H9 (cell line): ENCODE measurements around the gene RASGRP3. TPM values are rescaled to one million over a fixed set of nuclear protein-coding genes. Genes with fewer than 3 reads are reported as not detected.

ENCODE experiments used
- DNase-seq: peaks from one replicate; pipeline ENCODE4 v3.0.0-alpha.2; 2017
- H2AFZ ChIP-seq: one replicate; pipeline ENCODE4 v1.6.1; 2013; ENCODE audit warnings: mild to moderate bottlenecking, low read length, control low read depth, moderate library complexity
- H2AK5ac ChIP-seq: 2 replicates; pipeline ENCODE4 v1.6.1; 2013; ENCODE audit warnings: low read length, control low read depth, mixed read lengths; ENCODE audit not compliant: insufficient read length
- H2BK120ac ChIP-seq: one replicate; pipeline ENCODE4 v1.6.1; 2013; ENCODE audit warnings: low read depth, mild to moderate bottlenecking, low read length, control low read depth, inconsistent platforms; ENCODE audit not compliant: poor library complexity, severe bottlenecking
- H2BK12ac ChIP-seq: 2 replicates; pipeline ENCODE4 v1.6.1; 2013; ENCODE audit warnings: low read length, control low read depth, mixed read lengths, low read depth; ENCODE audit not compliant: insufficient read length
- H2BK15ac ChIP-seq: 2 replicates; pipeline ENCODE4 v1.6.1; 2013; ENCODE audit warnings: low read depth, low read length, control low read depth
- H2BK20ac ChIP-seq: one replicate; pipeline ENCODE4 v1.6.1; 2013; ENCODE audit warnings: low read depth, mild to moderate bottlenecking, low read length, control low read depth, inconsistent platforms; ENCODE audit not compliant: poor library complexity, severe bottlenecking
- H2BK5ac ChIP-seq: 2 replicates; pipeline ENCODE4 v1.6.1; 2013; ENCODE audit warnings: low read length, control low read depth, mixed read lengths; ENCODE audit not compliant: insufficient read length
- H3K14ac ChIP-seq: 2 replicates; pipeline ENCODE4 v1.6.1; 2013; ENCODE audit warnings: low read length, control low read depth; ENCODE audit not compliant: insufficient read depth
- H3K18ac ChIP-seq: 2 replicates; pipeline ENCODE4 v1.6.1; 2013; ENCODE audit warnings: low read depth, mild to moderate bottlenecking, mixed read lengths, low read length, control low read depth; ENCODE audit not compliant: insufficient read length
- H3K23ac ChIP-seq: 2 replicates; pipeline ENCODE4 v1.6.1; 2013; ENCODE audit warnings: low read length, control low read depth, mixed read lengths, low read depth; ENCODE audit not compliant: insufficient read length
- H3K23me2 ChIP-seq: 2 replicates; pipeline ENCODE4 v1.6.1; 2013; ENCODE audit warnings: low read depth, mild to moderate bottlenecking, mixed read lengths, low read length, control low read depth; ENCODE audit not compliant: insufficient read length, poor library complexity, severe bottlenecking
- H3K27ac ChIP-seq: 2 replicates; pipeline ENCODE4 v1.5.1; 2013; ENCODE audit warnings: low read length, control low read depth, mixed read lengths, low read depth; ENCODE audit not compliant: insufficient read length
- H3K27me3 ChIP-seq: 2 replicates; pipeline ENCODE4 v1.6.1; 2013; ENCODE audit warnings: low read length, control low read depth, inconsistent platforms; ENCODE audit not compliant: insufficient read depth
- H3K4ac ChIP-seq: 2 replicates; pipeline ENCODE4 v1.6.1; 2013; ENCODE audit warnings: low read depth, mild to moderate bottlenecking, control low read depth, inconsistent platforms, low read length, moderate library complexity
- H3K4me1 ChIP-seq: 2 replicates; pipeline ENCODE4 v1.6.1; 2013; ENCODE audit warnings: low read length, control low read depth, inconsistent platforms; ENCODE audit not compliant: insufficient read depth
- H3K4me2 ChIP-seq: 2 replicates; pipeline ENCODE4 v1.6.1; 2013; ENCODE audit warnings: low read length, control low read depth, mixed read lengths; ENCODE audit not compliant: insufficient read length, insufficient read depth
- H3K56ac ChIP-seq: 2 replicates; pipeline ENCODE4 v1.6.1; 2013; ENCODE audit warnings: low read depth, mild to moderate bottlenecking, mixed read lengths, low read length, control low read depth; ENCODE audit not compliant: insufficient read length
- H3K79me1 ChIP-seq: 2 replicates; pipeline ENCODE4 v1.6.1; 2013; ENCODE audit warnings: low read depth, mild to moderate bottlenecking, moderate library complexity, low read length, control low read depth, inconsistent platforms; ENCODE audit not compliant: insufficient read depth, poor library complexity, severe bottlenecking
- H3K79me2 ChIP-seq: 2 replicates; pipeline ENCODE4 v1.6.1; 2013; ENCODE audit warnings: low read length, control low read depth, inconsistent platforms; ENCODE audit not compliant: insufficient read depth
- H3K9ac ChIP-seq: 2 replicates; pipeline ENCODE4 v1.6.1; 2013; ENCODE audit warnings: low read length, control low read depth, mixed read lengths; ENCODE audit not compliant: insufficient read length; ENCODE audit errors: extremely low read depth
- H3K9me3 ChIP-seq: one replicate; pipeline ENCODE4 v1.6.1; 2013; ENCODE audit warnings: low read depth, low read length, inconsistent platforms; ENCODE audit not compliant: control insufficient read depth
- H3T11ph ChIP-seq: one replicate; pipeline ENCODE4 v1.6.1; 2013; ENCODE audit warnings: mild to moderate bottlenecking, low read length, control low read depth, inconsistent platforms
- H4K20me1 ChIP-seq: one replicate; pipeline ENCODE4 v1.6.1; 2013; ENCODE audit not compliant: control insufficient read depth, insufficient read length, insufficient read depth
- H4K5ac ChIP-seq: 2 replicates; pipeline ENCODE4 v1.6.1; 2013; ENCODE audit warnings: low read depth, mild to moderate bottlenecking, mixed read lengths, low read length, control low read depth; ENCODE audit not compliant: insufficient read length
- H4K8ac ChIP-seq: replicated peaks from 2 replicates; pipeline ENCODE4 v1.6.1; 2013; ENCODE audit warnings: low read length, control low read depth, mixed read lengths, low read depth; ENCODE audit not compliant: insufficient read length
- H4K91ac ChIP-seq: 2 replicates; pipeline ENCODE4 v1.6.1; 2013; ENCODE audit warnings: low read depth, mild to moderate bottlenecking, moderate library complexity, mixed read lengths, low read length, control low read depth; ENCODE audit not compliant: insufficient read length
- H3K27ac Mint-ChIP-seq, 3 experiments: 2 replicates in 2 of 3; 3 replicates in 1 of 3; pipeline ENCODE4 v1.8.0; 2020 to 2021; ENCODE audit warnings: mixed read lengths in 3 of 3, mild to moderate bottlenecking in 1 of 3, moderate library complexity in 1 of 3
- H3K27me3 Mint-ChIP-seq: 2 replicates; pipeline ENCODE4 v1.8.0; 2021; ENCODE audit warnings: low read depth, mild to moderate bottlenecking, moderate library complexity, mixed read lengths
- H3K36me3 Mint-ChIP-seq, 3 experiments: 2 replicates in 2 of 3; 3 replicates in 1 of 3; pipeline ENCODE4 v1.8.0; 2020 to 2021; ENCODE audit warnings: low read depth in 3 of 3, mixed read lengths in 3 of 3; ENCODE audit not compliant: insufficient read depth in 1 of 3
- H3K4me1 Mint-ChIP-seq, 2 experiments: 2 replicates each; pipeline ENCODE4 v1.8.0; 2020; ENCODE audit warnings: mixed read lengths in 2 of 2
- H3K4me3 Mint-ChIP-seq, 2 experiments: 2 replicates in 1 of 2; 3 replicates in 1 of 2; pipeline ENCODE4 v1.8.0; 2020 to 2021; ENCODE audit warnings: mild to moderate bottlenecking in 2 of 2, mixed read lengths in 2 of 2, moderate library complexity in 1 of 2
- H3K9me3 Mint-ChIP-seq, 2 experiments: 2 replicates in 1 of 2; 3 replicates in 1 of 2; pipeline ENCODE4 v1.8.0; 2020; ENCODE audit warnings: mild to moderate bottlenecking in 2 of 2, mixed read lengths in 2 of 2, moderate library complexity in 1 of 2
- CTCF ChIP-seq: fragments of 200-600 bp; sonication (generic); conservative IDR thresholded peaks from 3 replicates; pipeline ENCODE4 v1.8.0; 2021; ENCODE audit warnings: antibody characterized with exemption, mild to moderate bottlenecking
- WGBS: extraction: QIAGEN DNeasy Blood & Tissue Kit; methylation state at CpG from one replicate; pipeline ENCODE4 v1.1.7; 2013; ENCODE audit warnings: missing lambda C conversion rate, low lambda C conversion rate, mixed read lengths; ENCODE audit not compliant: insufficient read length; ENCODE audit errors: extremely low coverage; 5-methylcytosine and 5-hydroxymethylcytosine counted together
- total RNA-seq: library from RNA; stranded (reverse); gene quantifications from 2 replicates; pipeline ENCODE4 v1.2.1, GENCODE V29; 2021

The RASGRP3 gene
- total RNA-seq, 1 experiment from 2014 or later: not detected

DNA sequence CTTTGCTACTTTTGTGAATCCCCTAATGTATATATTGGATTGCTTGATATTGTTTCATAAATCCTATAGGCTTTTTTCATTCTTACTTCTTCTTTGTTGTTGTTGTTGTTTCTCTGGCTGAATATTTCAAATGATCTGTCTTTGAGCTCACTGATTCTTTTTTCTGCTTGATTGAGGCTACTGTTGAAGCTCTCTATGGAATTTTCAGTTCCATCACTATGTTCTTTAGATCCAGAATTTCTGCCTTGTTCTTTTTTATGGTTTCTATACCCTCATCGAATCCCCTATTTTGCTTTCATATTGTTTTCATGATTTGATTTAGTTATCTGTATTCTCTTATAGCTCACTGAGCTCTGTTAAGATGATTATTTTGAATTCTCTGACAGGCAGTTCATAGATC is 24.6 kb upstream of the RASGRP3 start:
- H3K23me2 ChIP-seq: no peaks in the 10 kb centered on the region
- no peak overlapping the region for H3K18ac ChIP-seq
- no CpG with 5 or more reads among the region's 1 CpG for WGBS
- Mint-ChIP-seq H3K27me3 (no peaks in the 10 kb centered on the region), H3K27ac (no peak overlapping the region), H3K4me1 (no peaks in the 10 kb centered on the region), H3K9me3 (peaks cover 2 to 7% of the 10 kb centered on the region in 2 experiments; a peak in 4 of 5 replicates), H3K36me3 (peaks cover 0 to 10% (median 0%) of the 10 kb centered on the region in 3 experiments; a peak in 2 of 7 replicates), H3K4me3 (no peak overlapping the region)
- no peak overlapping the region for H3K23ac ChIP-seq
- no peaks in the 10 kb centered on the region for H3K9me3 ChIP-seq
- no peaks in the 10 kb centered on the region for H4K20me1 ChIP-seq
- no peak overlapping the region for H2BK15ac ChIP-seq
- H3K9ac ChIP-seq: no peak overlapping the region
- H3T11ph ChIP-seq: no peak overlapping the region
- H3K56ac ChIP-seq: no peak overlapping the region
- H2BK120ac ChIP-seq: no peak overlapping the region
- H3K14ac ChIP-seq: no peak overlapping the region
- no peak overlapping the region for H3K4me2 ChIP-seq
- no peak overlapping the region for H2AK5ac ChIP-seq
- no peak overlapping the region for H2BK20ac ChIP-seq
- H2AFZ ChIP-seq: no peak overlapping the region
- H2BK12ac ChIP-seq: no peak overlapping the region
- H3K79me2 ChIP-seq: no peaks in the 10 kb centered on the region
- no peak for TF ChIP-seq CTCF
- H3K79me1 ChIP-seq: no peaks in the 10 kb centered on the region
- H2BK5ac ChIP-seq: no peak overlapping the region
- DNase-seq: no peak
- H3K4ac ChIP-seq: no peak overlapping the region
- no peak overlapping the region for H3K27ac ChIP-seq
- no peaks in the 10 kb centered on the region for H3K27me3 ChIP-seq
- H3K4me1 ChIP-seq: no peaks in the 10 kb centered on the region
- H4K91ac ChIP-seq: no peak overlapping the region
- H4K8ac ChIP-seq: no peak overlapping the region
- no peak overlapping the region for H4K5ac ChIP-seq
